ENCODE data around the gene LTBP1. TPM values are rescaled to one million over a fixed set of nuclear protein-coding genes. Genes with fewer than 3 reads are reported as not detected.
"Not testable (repeated sequence)": the region's sequence is repeated elsewhere in the genome, so short reads cannot be mapped to it uniquely, and the experiment has no call there.

LTBP1 gene
- polyA plus RNA-seq, 1 donor (not counting 4 experiments of a cell fraction or from before 2014, with no cell fraction given): 9.2 TPM

- DNase-seq (ENCODE audit: low read depth, low spot score) (no peak), FAIRE-seq (no peak)
- Histone ChIP-seq H3K27me3 (ENCODE audit: control insufficient read depth, extremely low read depth, insufficient read depth, low read length) (no peaks in the 10 kb centered on the region), H3K4me3 (ENCODE audit: control insufficient read depth in 2 of 3, extremely low read depth in 1 of 3, insufficient read depth in 2 of 3, low read depth in 1 of 3, low read length in 3 of 3) (no peak overlapping the region), H3K27ac (ENCODE audit: control insufficient read depth, insufficient read depth, low read length) (no peak overlapping the region), H2AFZ (ENCODE audit: control insufficient read depth, low read length) (no peak overlapping the region), H3K79me2 (ENCODE audit: control insufficient read depth, insufficient read depth, low read length) (no peaks in the 10 kb centered on the region), H4K20me1 (ENCODE audit: control insufficient read depth, extremely low read depth, insufficient read depth, low read length) (no peaks in the 10 kb centered on the region), H3K36me3 (ENCODE audit: control insufficient read depth in 2 of 2, extremely low read depth in 1 of 2, insufficient read depth in 2 of 2, low read length in 2 of 2) (no peaks in the 10 kb centered on the region), H3K9me3 (ENCODE audit: control insufficient read depth, low read depth, low read length) (no peaks in the 10 kb centered on the region), H3K9ac (ENCODE audit: control insufficient read depth, extremely low read depth, insufficient read depth, low read length) (no peak overlapping the region), H3K9me1 (ENCODE audit: control insufficient read depth, extremely low read depth, insufficient read depth, low read length) (no peaks in the 10 kb centered on the region), H3K4me1 (ENCODE audit: control insufficient read depth, extremely low read depth, insufficient read depth, low read length) (peaks cover 11% of the 10 kb centered on the region), H3K4me2 (ENCODE audit: control insufficient read depth, extremely low read depth, insufficient read depth, low read depth, low read length) (no peak overlapping the region)
- dilution Hi-C loops (cut with MboI; ENCODE audit: extremely low pct_ligation_motif_present, low sequenced_read_pairs): no loop called here
- no peak for TF ChIP-seq EZH2 (IDR thresholded peaks at IDR 0.05; ENCODE audit: low read length)
- TF ChIP-seq CTCF (optimal IDR thresholded peaks at IDR 0.05 in 1 of 3, IDR thresholded peaks at IDR 0.05 in 1 of 3, conservative IDR thresholded peaks at IDR 0.05 in 1 of 3; ENCODE audit: extremely low read depth in 1 of 3, insufficient read depth in 2 of 3, low read length in 3 of 3): no peak
Observed at GRCh38 chr2:32981612-32982011, 34.9 kb downstream of the LTBP1 start.

DNA sequence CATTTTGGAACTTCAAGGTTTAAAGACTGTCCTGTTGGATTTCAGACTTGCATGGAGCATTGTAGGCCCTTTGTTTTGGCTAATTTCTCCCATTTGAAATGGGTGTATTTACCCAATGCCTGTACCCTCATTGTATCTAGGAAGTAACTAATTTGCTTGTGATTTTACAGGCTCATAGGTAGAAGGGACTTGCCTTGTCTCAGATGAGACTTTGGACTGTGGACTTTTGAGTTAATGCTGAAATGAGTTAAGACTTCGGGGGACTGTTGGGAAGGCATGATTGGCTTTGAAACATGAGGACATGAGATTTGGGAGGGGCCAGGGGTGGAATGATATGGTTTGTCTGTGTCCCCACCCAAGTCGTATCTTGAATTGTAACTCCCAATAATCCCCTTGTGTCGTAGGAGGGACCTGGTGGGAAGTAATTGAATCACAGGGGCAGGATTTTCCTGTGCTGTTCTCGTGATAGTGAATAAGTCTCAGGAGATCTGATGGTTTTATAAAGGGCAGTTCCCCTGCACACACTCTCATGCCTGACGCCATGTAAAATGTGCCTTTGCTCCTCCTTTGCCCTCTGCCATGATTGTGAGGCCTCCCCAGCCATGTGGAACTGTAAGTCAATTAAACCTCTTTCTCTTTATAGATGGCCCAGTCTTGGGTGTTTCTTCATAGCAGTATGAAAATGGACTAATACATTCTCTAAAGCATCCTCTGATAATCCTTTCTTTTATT is 36.6 kb downstream of the LTBP1 start:
- dilution Hi-C loops (cut with MboI; ENCODE audit: extremely low pct_ligation_motif_present, low sequenced_read_pairs); FAIRE-seq; H3K27me3 ChIP-seq (ENCODE audit: control insufficient read depth, extremely low read depth, insufficient read depth, low read length); H3K36me3 ChIP-seq (ENCODE audit: control insufficient read depth in 2 of 2, extremely low read depth in 1 of 2, insufficient read depth in 2 of 2, low read length in 2 of 2); H3K27ac ChIP-seq (ENCODE audit: control insufficient read depth, insufficient read depth, low read length); H2AFZ ChIP-seq (ENCODE audit: control insufficient read depth, low read length); H3K9me1 ChIP-seq (ENCODE audit: control insufficient read depth, extremely low read depth, insufficient read depth, low read length); H4K20me1 ChIP-seq (ENCODE audit: control insufficient read depth, extremely low read depth, insufficient read depth, low read length); H3K4me1 ChIP-seq (ENCODE audit: control insufficient read depth, extremely low read depth, insufficient read depth, low read length); H3K4me3 ChIP-seq (ENCODE audit: control insufficient read depth in 2 of 3, extremely low read depth in 1 of 3, insufficient read depth in 2 of 3, low read depth in 1 of 3, low read length in 3 of 3); H3K79me2 ChIP-seq (ENCODE audit: control insufficient read depth, insufficient read depth, low read length); H3K9ac ChIP-seq (ENCODE audit: control insufficient read depth, extremely low read depth, insufficient read depth, low read length); H3K4me2 ChIP-seq (ENCODE audit: control insufficient read depth, extremely low read depth, insufficient read depth, low read depth, low read length); DNase-seq (ENCODE audit: low read depth, low spot score); H3K9me3 ChIP-seq (ENCODE audit: control insufficient read depth, low read depth, low read length): not testable (repeated sequence)

DNA sequence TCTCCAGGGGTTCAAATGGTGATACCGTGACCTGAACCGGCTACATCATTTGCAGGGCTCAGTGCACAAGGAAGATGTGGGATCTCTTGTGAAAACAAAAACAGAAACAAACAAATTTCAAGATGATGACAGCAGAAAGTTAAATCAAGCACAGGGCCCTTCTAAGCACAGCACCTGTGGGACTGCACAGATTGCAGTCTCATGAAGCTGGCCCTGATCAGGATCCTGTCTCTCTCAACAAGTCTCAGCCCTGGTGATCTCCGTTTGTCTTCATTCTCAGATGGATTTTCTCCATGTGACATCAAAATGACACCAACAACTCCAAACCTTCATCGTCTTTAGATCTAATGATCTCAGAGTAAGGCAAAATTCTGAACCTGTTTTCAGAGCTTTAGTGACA is 39.7 kb downstream of the LTBP1 start:
- dilution Hi-C loops (cut with MboI; ENCODE audit: extremely low pct_ligation_motif_present, low sequenced_read_pairs): no loop called here
- no peaks in the 10 kb centered on the region for H3K9me3 ChIP-seq (ENCODE audit: control insufficient read depth, low read depth, low read length)
- H2AFZ ChIP-seq (ENCODE audit: control insufficient read depth, low read length): no peak overlapping the region
- no peak overlapping the region for H3K4me3 ChIP-seq (ENCODE audit: control insufficient read depth in 2 of 3, extremely low read depth in 1 of 3, insufficient read depth in 2 of 3, low read depth in 1 of 3, low read length in 3 of 3)
- H3K79me2 ChIP-seq (ENCODE audit: control insufficient read depth, insufficient read depth, low read length): no peaks in the 10 kb centered on the region
- no peak overlapping the region for H3K27ac ChIP-seq (ENCODE audit: control insufficient read depth, insufficient read depth, low read length)
- no peak overlapping the region for H3K4me2 ChIP-seq (ENCODE audit: control insufficient read depth, extremely low read depth, insufficient read depth, low read depth, low read length)
- no peak for TF ChIP-seq EZH2 (IDR thresholded peaks at IDR 0.05; ENCODE audit: low read length)
- TF ChIP-seq CTCF (optimal IDR thresholded peaks at IDR 0.05 in 1 of 3, IDR thresholded peaks at IDR 0.05 in 1 of 3, conservative IDR thresholded peaks at IDR 0.05 in 1 of 3; ENCODE audit: extremely low read depth in 1 of 3, insufficient read depth in 2 of 3, low read length in 3 of 3): no peak
- DNase-seq (ENCODE audit: low read depth, low spot score) (no peak), FAIRE-seq (no peak)
- H3K9ac ChIP-seq (ENCODE audit: control insufficient read depth, extremely low read depth, insufficient read depth, low read length): no peak overlapping the region
- no peaks in the 10 kb centered on the region for H3K4me1 ChIP-seq (ENCODE audit: control insufficient read depth, extremely low read depth, insufficient read depth, low read length)
- H3K36me3 ChIP-seq (ENCODE audit: control insufficient read depth in 2 of 2, extremely low read depth in 1 of 2, insufficient read depth in 2 of 2, low read length in 2 of 2): no peaks in the 10 kb centered on the region
- no peaks in the 10 kb centered on the region for H3K9me1 ChIP-seq (ENCODE audit: control insufficient read depth, extremely low read depth, insufficient read depth, low read length)
- H4K20me1 ChIP-seq (ENCODE audit: control insufficient read depth, extremely low read depth, insufficient read depth, low read length): no peaks in the 10 kb centered on the region
- no peaks in the 10 kb centered on the region for H3K27me3 ChIP-seq (ENCODE audit: control insufficient read depth, extremely low read depth, insufficient read depth, low read length)

Measured in keratinocyte (primary cell).